ENCODE data around the gene SGCB.

- TF ChIP-seq EZH2 (IDR thresholded peaks at IDR 0.05) (no peak), POLR2AphosphoS5 (IDR thresholded peaks at IDR 0.05; ENCODE audit: borderline replicate concordance, low read depth, low read length) (no peak)
Observed at GRCh38 chr4:52014903-52015302, 23.2 kb downstream of the SGCB start.

Data from SK-N-MC (cell line).